Measurements from ENCODE around the gene CSNK1A1L.

- TF ChIP-seq, protein P1, sequence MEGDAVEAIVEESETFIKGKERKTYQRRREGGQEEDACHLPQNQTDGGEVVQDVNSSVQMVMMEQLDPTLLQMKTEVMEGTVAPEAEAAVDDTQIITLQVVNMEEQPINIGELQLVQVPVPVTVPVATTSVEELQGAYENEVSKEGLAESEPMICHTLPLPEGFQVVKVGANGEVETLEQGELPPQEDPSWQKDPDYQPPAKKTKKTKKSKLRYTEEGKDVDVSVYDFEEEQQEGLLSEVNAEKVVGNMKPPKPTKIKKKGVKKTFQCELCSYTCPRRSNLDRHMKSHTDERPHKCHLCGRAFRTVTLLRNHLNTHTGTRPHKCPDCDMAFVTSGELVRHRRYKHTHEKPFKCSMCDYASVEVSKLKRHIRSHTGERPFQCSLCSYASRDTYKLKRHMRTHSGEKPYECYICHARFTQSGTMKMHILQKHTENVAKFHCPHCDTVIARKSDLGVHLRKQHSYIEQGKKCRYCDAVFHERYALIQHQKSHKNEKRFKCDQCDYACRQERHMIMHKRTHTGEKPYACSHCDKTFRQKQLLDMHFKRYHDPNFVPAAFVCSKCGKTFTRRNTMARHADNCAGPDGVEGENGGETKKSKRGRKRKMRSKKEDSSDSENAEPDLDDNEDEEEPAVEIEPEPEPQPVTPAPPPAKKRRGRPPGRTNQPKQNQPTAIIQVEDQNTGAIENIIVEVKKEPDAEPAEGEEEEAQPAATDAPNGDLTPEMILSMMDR (optimal IDR thresholded peaks at IDR 0.05 in 1 of 3, IDR thresholded peaks at IDR 0.05 in 1 of 3, conservative IDR thresholded peaks at IDR 0.05 in 1 of 3; ENCODE audit: extremely low read depth in 1 of 3, insufficient read depth in 2 of 3, low read length in 3 of 3): no peak
- no peak for TF ChIP-seq EZH2 (IDR thresholded peaks at IDR 0.05; ENCODE audit: low read length)
These were observed 2.4 kb upstream of the CSNK1A1L start for GRCh38 chr13:37107868-37108267.

All from keratinocyte (primary cell).